Measurements from ENCODE around the gene GYS2. TPM values are rescaled to one million over a fixed set of nuclear protein-coding genes. Genes with fewer than 3 reads are reported as not detected.

GYS2 gene
- total RNA-seq, 2 experiments from 2014 or later, result not detected

DNA sequence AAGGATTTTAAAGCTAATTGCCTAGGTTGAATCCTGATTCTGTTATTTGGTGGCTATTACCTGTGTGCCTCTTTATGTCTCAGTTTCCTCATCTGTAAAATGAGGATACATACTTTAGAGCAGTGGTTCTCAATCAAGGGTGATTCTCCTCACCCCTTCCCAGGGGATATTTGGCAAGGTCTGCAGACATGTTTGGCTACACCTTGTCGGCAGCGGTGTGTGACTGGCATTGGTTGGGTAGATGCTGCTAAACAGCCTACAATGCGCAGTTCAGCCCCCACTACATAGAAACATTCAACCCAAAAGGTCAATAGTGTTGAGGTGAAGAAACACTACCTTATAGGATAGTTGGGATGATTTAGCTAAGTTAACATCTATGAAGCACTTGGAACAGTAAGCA lies 29.6 kb upstream of the GYS2 start:
- intact Hi-C loops (cut with micrococcal nuclease), result no loop called here
- CTCF ChIA-PET, result no interaction called here
- peaks cover 15% of the 10 kb centered on the region for H3K4me1 Mint-ChIP-seq (ENCODE audit: low read depth)
- no peaks in the 10 kb centered on the region for H3K9me3 Mint-ChIP-seq
- DNase-seq, result no peak
- peaks cover 56% of the 10 kb centered on the region for H3K36me3 Mint-ChIP-seq (ENCODE audit: low read depth)
- H3K4me3 Mint-ChIP-seq, result no peak overlapping the region
- no peak overlapping the region for H3K27ac Mint-ChIP-seq
- H3K27me3 Mint-ChIP-seq (ENCODE audit: low read depth), result no peaks in the 10 kb centered on the region

GRCh38 chr12:21631367-21631766 lies 26.7 kb upstream of the GYS2 start:
- Mint-ChIP-seq H3K36me3 (ENCODE audit: low read depth) (peaks cover 45% of the 10 kb centered on the region), H3K4me1 (ENCODE audit: low read depth) (peaks cover 4% of the 10 kb centered on the region), H3K9me3 (peaks cover 4% of the 10 kb centered on the region), H3K4me3 (no peak overlapping the region), H3K27ac (no peak overlapping the region), H3K27me3 (ENCODE audit: low read depth) (no peaks in the 10 kb centered on the region)
- CTCF ChIA-PET, result interaction anchor here (1.0 kb wide), 1 partner anchor 49 kb away, joined by 3 read pairs; no protein-coding TSS in a partner anchor
- intact Hi-C loops (cut with micrococcal nuclease), result no loop called here
- no peak for DNase-seq

- Mint-ChIP-seq H3K4me3 (no peak overlapping the region), H3K36me3 (ENCODE audit: low read depth) (peaks cover 41% of the 10 kb centered on the region), H3K27me3 (ENCODE audit: low read depth) (no peaks in the 10 kb centered on the region), H3K27ac (no peak overlapping the region), H3K4me1 (ENCODE audit: low read depth) (no peaks in the 10 kb centered on the region), H3K9me3 (peaks cover 17% of the 10 kb centered on the region)
- DNase-seq, result no peak
- CTCF ChIA-PET, result interaction anchor here (0.6 kb wide), 2 partner anchors 54 to 1452 kb away, joined by 3 to 4 read pairs; no protein-coding TSS in a partner anchor
- intact Hi-C loops (cut with micrococcal nuclease), result no loop called here
These were observed 23.3 kb upstream of the GYS2 start for GRCh38 chr12:21627924-21628323.

DNA sequence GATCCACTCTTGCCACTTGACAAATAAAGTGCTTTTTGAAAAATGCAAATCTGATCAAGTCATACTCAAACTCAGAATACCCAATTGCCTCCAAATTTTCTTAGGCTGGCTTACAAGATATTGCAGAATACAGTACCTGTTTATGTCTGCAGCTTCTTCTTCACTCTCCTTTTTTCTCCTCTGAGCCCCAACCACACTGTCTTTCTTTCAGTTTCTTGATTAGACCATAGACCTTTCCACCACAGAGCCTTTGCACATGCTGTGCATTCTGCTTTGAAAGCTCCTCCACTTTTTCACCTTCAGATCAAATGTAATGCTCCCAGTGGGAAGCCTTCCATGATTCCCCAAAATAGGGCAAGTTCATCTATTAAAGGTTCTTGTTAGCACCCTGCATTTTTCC lies 13.9 kb upstream of the GYS2 start:
- H3K27me3 Mint-ChIP-seq (ENCODE audit: low read depth), result no peaks in the 10 kb centered on the region
- peak overlapping the region; percentile 51 for H3K27ac Mint-ChIP-seq
- peaks cover 6% of the 10 kb centered on the region for H3K9me3 Mint-ChIP-seq
- peaks cover 9% of the 10 kb centered on the region for H3K36me3 Mint-ChIP-seq (ENCODE audit: low read depth)
- intact Hi-C loops (cut with micrococcal nuclease), result no loop called here
- CTCF ChIA-PET, result interaction anchor here (1.8 kb wide), 1 partner anchor 62 kb away, joined by 5 read pairs; no protein-coding TSS in a partner anchor
- H3K4me3 Mint-ChIP-seq, result no peak overlapping the region
- DNase-seq, result peak; percentile 51
- H3K4me1 Mint-ChIP-seq (ENCODE audit: low read depth), result peaks cover 42% of the 10 kb centered on the region

DNA sequence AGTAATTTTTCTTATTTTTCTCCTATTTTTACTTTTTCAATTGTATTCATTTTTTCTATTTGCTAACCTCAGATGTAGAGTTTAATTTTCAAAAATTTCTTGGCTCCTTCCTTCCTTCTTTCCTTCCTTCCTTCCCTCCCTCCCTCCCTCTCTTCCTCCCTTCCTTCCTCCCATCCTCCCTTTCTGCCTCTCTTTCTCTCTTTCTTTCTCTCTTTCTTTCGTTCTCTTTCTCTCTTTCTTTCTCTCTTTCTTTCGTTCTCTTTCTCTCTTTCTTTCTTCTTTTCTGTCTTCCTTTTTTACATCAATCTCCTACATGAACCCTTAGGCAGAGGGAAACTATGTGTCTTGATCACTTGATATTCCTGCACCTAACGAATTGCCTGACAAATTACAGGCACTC lies 12.4 kb upstream of the GYS2 start:
- H3K4me1 Mint-ChIP-seq (ENCODE audit: low read depth), result peaks cover 52% of the 10 kb centered on the region
- intact Hi-C loops (cut with micrococcal nuclease), result no loop called here

GRCh38 chr12:21615431-21615830 lies 10.8 kb upstream of the GYS2 start:
- Mint-ChIP-seq H3K27ac (peak overlapping the region; percentile 85), H3K36me3 (ENCODE audit: low read depth) (peaks cover 4% of the 10 kb centered on the region), H3K4me3 (peak overlapping the region; percentile 11), H3K4me1 (ENCODE audit: low read depth) (peaks cover 52% of the 10 kb centered on the region), H3K9me3 (peaks cover 4% of the 10 kb centered on the region), H3K27me3 (ENCODE audit: low read depth) (no peaks in the 10 kb centered on the region)
- peak; percentile 40 for DNase-seq
- CTCF ChIA-PET, result interaction anchor here (0.6 to 0.8 kb wide), 2 partner anchors 61 to 136 kb away, joined by 3 read pairs; no protein-coding TSS in a partner anchor
- intact Hi-C loops (cut with micrococcal nuclease), result loop anchor here (1.0 to 2.0 kb wide), 8 partner anchors 28 to 431 kb away; partner anchors contain the start of genes CMAS, GOLT1B, LDHB and PYROXD1

More for the DNA sequence above, 12.4 kb upstream of the GYS2 start:
- peak overlapping the region; percentile 46 for H3K27ac Mint-ChIP-seq
- no peaks in the 10 kb centered on the region for H3K27me3 Mint-ChIP-seq (ENCODE audit: low read depth)
- no peak overlapping the region for H3K4me3 Mint-ChIP-seq
- H3K36me3 Mint-ChIP-seq (ENCODE audit: low read depth), result peaks cover 7% of the 10 kb centered on the region
- CTCF ChIA-PET, result no interaction called here
- no peak for DNase-seq
- peaks cover 6% of the 10 kb centered on the region for H3K9me3 Mint-ChIP-seq

- CTCF ChIA-PET, result interaction anchor here (0.6 kb wide), 1 partner anchor 28 kb away, joined by 3 read pairs; no protein-coding TSS in a partner anchor
- H3K4me3 Mint-ChIP-seq, result peak overlapping the region; percentile 20
- peak overlapping the region; percentile 85 for H3K27ac Mint-ChIP-seq
- peaks cover 52% of the 10 kb centered on the region for H3K4me1 Mint-ChIP-seq (ENCODE audit: low read depth)
- DNase-seq, result no peak
- intact Hi-C loops (cut with micrococcal nuclease), result loop anchor here (2.0 kb wide), 2 partner anchors 178 to 432 kb away; partner anchors contain the start of genes CMAS and PYROXD1
- H3K9me3 Mint-ChIP-seq, result peaks cover 4% of the 10 kb centered on the region
- peaks cover 4% of the 10 kb centered on the region for H3K36me3 Mint-ChIP-seq (ENCODE audit: low read depth)
- H3K27me3 Mint-ChIP-seq (ENCODE audit: low read depth), result no peaks in the 10 kb centered on the region
These were observed 9.9 kb upstream of the GYS2 start for GRCh38 chr12:21614506-21614905.

- no peaks in the 10 kb centered on the region for H3K27me3 Mint-ChIP-seq (ENCODE audit: low read depth)
- peaks cover 49% of the 10 kb centered on the region for H3K4me1 Mint-ChIP-seq (ENCODE audit: low read depth)
- peaks cover 4% of the 10 kb centered on the region for H3K36me3 Mint-ChIP-seq (ENCODE audit: low read depth)
- peak overlapping the region; percentile 85 for H3K27ac Mint-ChIP-seq
- H3K4me3 Mint-ChIP-seq, result no peak overlapping the region
- DNase-seq, result no peak
- intact Hi-C loops (cut with micrococcal nuclease), result loop anchor here (2.0 kb wide), 2 partner anchors 177 to 433 kb away; partner anchors contain the start of genes CMAS and PYROXD1
- peaks cover 4% of the 10 kb centered on the region for H3K9me3 Mint-ChIP-seq
- CTCF ChIA-PET, result interaction anchor here (0.6 to 2.0 kb wide), 2 partner anchors 29 to 66 kb away, joined by 3 to 8 read pairs; no protein-coding TSS in a partner anchor
These were observed 9.3 kb upstream of the GYS2 start for GRCh38 chr12:21613931-21614330.

DNA sequence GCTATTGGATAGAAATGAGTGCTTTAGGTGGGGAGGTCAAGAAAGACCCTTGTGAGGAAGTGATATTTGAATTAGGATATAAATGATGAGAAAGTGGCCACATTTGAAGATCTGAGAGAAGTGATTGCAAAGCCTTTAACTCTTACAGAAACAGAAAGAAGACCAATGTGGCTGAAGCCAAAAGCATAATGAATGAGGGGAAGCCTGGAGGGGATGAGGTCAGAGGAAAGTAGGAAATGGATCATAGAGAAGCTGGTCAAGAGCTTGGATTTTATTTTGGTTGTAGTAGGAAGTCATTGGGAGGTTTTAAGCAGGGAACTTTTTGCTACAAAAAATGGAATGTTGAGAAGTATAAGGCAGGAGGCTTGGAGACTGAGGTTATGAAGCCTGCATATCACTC lies 3.5 kb upstream of the GYS2 start:
- Mint-ChIP-seq H3K4me3 (no peak overlapping the region), H3K9me3 (no peaks in the 10 kb centered on the region), H3K36me3 (ENCODE audit: low read depth) (no peaks in the 10 kb centered on the region), H3K27ac (no peak overlapping the region), H3K4me1 (ENCODE audit: low read depth) (peaks cover 9% of the 10 kb centered on the region), H3K27me3 (ENCODE audit: low read depth) (no peaks in the 10 kb centered on the region)
- no peak for DNase-seq
- intact Hi-C loops (cut with micrococcal nuclease), result loop anchor here (5.0 kb wide), 4 partner anchors 164 to 409 kb away; partner anchors contain the start of gene KCNJ8
- CTCF ChIA-PET, result interaction anchor here (1.5 to 2.0 kb wide), 2 partner anchors 72 to 74 kb away, joined by 8 to 9 read pairs; no protein-coding TSS in a partner anchor

- H3K27ac Mint-ChIP-seq, result no peak overlapping the region
- CTCF ChIA-PET, result interaction anchor here (1.5 to 2.0 kb wide), 2 partner anchors 73 to 75 kb away, joined by 8 to 9 read pairs; no protein-coding TSS in a partner anchor
- intact Hi-C loops (cut with micrococcal nuclease), result loop anchor here (1.0 to 5.0 kb wide), 5 partner anchors 73 to 410 kb away; partner anchors contain the start of gene KCNJ8
- peaks cover 5% of the 10 kb centered on the region for H3K4me1 Mint-ChIP-seq (ENCODE audit: low read depth)
- no peaks in the 10 kb centered on the region for H3K9me3 Mint-ChIP-seq
- H3K4me3 Mint-ChIP-seq, result no peak overlapping the region
- DNase-seq, result no peak
- H3K27me3 Mint-ChIP-seq (ENCODE audit: low read depth), result no peaks in the 10 kb centered on the region
- H3K36me3 Mint-ChIP-seq (ENCODE audit: low read depth), result no peaks in the 10 kb centered on the region
These were observed 3.1 kb upstream of the GYS2 start for GRCh38 chr12:21607701-21608100.

GRCh38 chr12:21606175-21606574 lies 1.5 kb upstream of the GYS2 start:
- H3K27me3 Mint-ChIP-seq (ENCODE audit: low read depth), result no peaks in the 10 kb centered on the region
- no peaks in the 10 kb centered on the region for H3K4me1 Mint-ChIP-seq (ENCODE audit: low read depth)
- H3K9me3 Mint-ChIP-seq, result no peaks in the 10 kb centered on the region
- H3K27ac Mint-ChIP-seq, result no peak overlapping the region
- CTCF ChIA-PET, result no interaction called here
- no peak for DNase-seq
- no peak overlapping the region for H3K4me3 Mint-ChIP-seq
- intact Hi-C loops (cut with micrococcal nuclease), result loop anchor here (5.0 kb wide), 4 partner anchors 166 to 411 kb away; partner anchors contain the start of gene KCNJ8
- no peaks in the 10 kb centered on the region for H3K36me3 Mint-ChIP-seq (ENCODE audit: low read depth)

DNA sequence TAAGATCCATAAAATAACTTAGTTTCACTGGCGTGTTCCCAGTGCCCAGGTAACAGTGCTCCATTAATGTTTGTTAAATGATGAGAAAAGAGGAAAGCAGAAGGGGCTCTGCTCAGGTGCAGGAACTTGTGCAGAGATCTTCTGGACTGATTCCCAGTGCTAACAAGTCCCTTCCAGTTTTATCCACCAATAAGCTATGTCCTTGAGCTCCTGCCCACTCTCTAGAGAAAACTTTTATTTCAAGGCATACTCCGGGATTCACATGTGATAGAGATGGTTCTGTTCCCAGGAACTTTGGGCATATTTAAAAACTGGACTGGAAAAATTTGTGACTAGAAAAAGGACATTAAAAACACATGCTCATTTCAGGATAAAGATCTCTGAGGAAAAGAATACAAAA lies 1.9 kb downstream of the GYS2 start:
- H3K4me1 Mint-ChIP-seq (ENCODE audit: low read depth), result no peaks in the 10 kb centered on the region
- intact Hi-C loops (cut with micrococcal nuclease), result no loop called here
- no peaks in the 10 kb centered on the region for H3K9me3 Mint-ChIP-seq
- no peak overlapping the region for H3K4me3 Mint-ChIP-seq
- H3K27me3 Mint-ChIP-seq (ENCODE audit: low read depth), result no peaks in the 10 kb centered on the region
- CTCF ChIA-PET, result no interaction called here
- no peak overlapping the region for H3K27ac Mint-ChIP-seq
- no peaks in the 10 kb centered on the region for H3K36me3 Mint-ChIP-seq (ENCODE audit: low read depth)
- no peak for DNase-seq

DNA sequence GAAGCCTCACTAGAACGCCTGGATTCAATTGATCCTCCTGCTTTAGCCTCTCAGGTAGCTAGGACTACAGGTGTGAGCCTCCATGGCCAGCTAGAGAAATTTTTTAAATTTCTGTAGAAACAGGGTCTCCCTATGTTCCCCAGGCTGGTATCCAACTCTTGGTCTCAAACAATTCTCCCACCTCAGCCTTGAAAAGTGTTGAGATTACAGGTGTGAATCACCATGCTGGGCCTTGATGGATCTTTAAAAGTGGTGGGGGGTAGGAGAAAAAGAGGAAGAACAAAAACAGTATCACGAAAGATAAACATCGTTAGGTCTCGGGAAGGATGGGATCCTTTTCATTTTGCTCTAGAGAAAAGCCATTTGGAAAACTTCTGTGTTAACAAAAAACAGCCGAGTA lies 4.5 kb downstream of the GYS2 start:
- Mint-ChIP-seq H3K36me3 (ENCODE audit: low read depth) (no peaks in the 10 kb centered on the region), H3K27me3 (ENCODE audit: low read depth) (no peaks in the 10 kb centered on the region), H3K4me3 (no peak overlapping the region), H3K27ac (no peak overlapping the region), H3K9me3 (no peaks in the 10 kb centered on the region), H3K4me1 (ENCODE audit: low read depth) (no peaks in the 10 kb centered on the region)
- intact Hi-C loops (cut with micrococcal nuclease), result no loop called here
- no peak for DNase-seq
- CTCF ChIA-PET, result no interaction called here
